T-cell (primary cell): ENCODE measurements around the gene FOXD3. TPM values are rescaled to one million over a fixed set of nuclear protein-coding genes. Genes with fewer than 3 reads are reported as not detected.

Source experiments
- ATAC-seq, 4 experiments: fragments of 200-7000 bp in 3 of 4; fragments of 150-1000 bp in 1 of 4; cut with Tn5 transposase; replicated peaks in 1 of 4; 1 replicate in 3 of 4; 2 replicates in 1 of 4; pipeline ENCODE4 v1.10.0; 2021; ENCODE audit warnings: moderate library complexity in 3 of 4, mild to moderate bottlenecking in 2 of 4, moderate number of reproducible peaks in 1 of 4
- CTCF ChIA-PET, 2 donors: fragments of 300-600 bp; sonication (Branson Sonifier 250); formaldehyde crosslinking; loops; one replicate each; lab custom pipeline; 2022; ENCODE audit warnings: antibody characterized with exemption in 2 of 2; lab: Charles Lee
- POLR2A ChIA-PET, 2 donors: fragments of 300-600 bp; sonication (Branson Sonifier 250); formaldehyde crosslinking; loops; one replicate each; lab custom pipeline; 2022; ENCODE audit warnings: antibody characterized with exemption in 2 of 2; lab: Charles Lee
- DNase-seq, 35 experiments: peaks; one replicate each; pipeline versions ENCODE4 v3.0.0 to v3.0.0-alpha.2; 2013 to 2023
- H3K27ac ChIP-seq: one replicate; pipeline ENCODE4 v1.5.1; 2013; ENCODE audit warnings: low read length
- H3K27me3 ChIP-seq, 2 experiments: replicated peaks in 1 of 2; 1 replicate in 1 of 2; 2 replicates in 1 of 2; pipeline versions ENCODE4 v1.6.1 to v1.7.0; 2013; ENCODE audit warnings: low read length in 1 of 2, mixed read lengths in 1 of 2; ENCODE audit not compliant: control insufficient read depth in 2 of 2, insufficient read depth in 2 of 2; ENCODE audit errors: extremely low read depth in 1 of 2
- H3K36me3 ChIP-seq, 2 donors: 1 replicate in 1 of 2; 2 replicates in 1 of 2; pipeline versions ENCODE4 v1.6.1 to v1.7.0; 2013; ENCODE audit warnings: low read length in 1 of 2; ENCODE audit not compliant: control insufficient read depth in 2 of 2, insufficient read depth in 1 of 2; ENCODE audit errors: extremely low read depth in 1 of 2
- H3K4me1 ChIP-seq, 2 experiments: 1 replicate in 1 of 2; 2 replicates in 1 of 2; pipeline versions ENCODE4 v1.6.1 to v1.7.0; 2013; ENCODE audit warnings: low read length in 2 of 2, mixed read lengths in 1 of 2; ENCODE audit not compliant: insufficient read depth in 2 of 2, control insufficient read depth in 1 of 2; ENCODE audit errors: extremely low read depth in 1 of 2
- H3K4me3 ChIP-seq, 2 donors: 1 replicate in 1 of 2; 2 replicates in 1 of 2; pipeline versions ENCODE4 v1.5.1 to v1.7.0; 2013; ENCODE audit warnings: mild to moderate bottlenecking in 2 of 2, low read length in 1 of 2, moderate library complexity in 1 of 2; ENCODE audit not compliant: control insufficient read depth in 1 of 2; ENCODE audit errors: extremely low read depth in 1 of 2
- H3K9me3 ChIP-seq: 2 replicates; pipeline ENCODE4 v1.7.0; 2013
- H3K27ac Mint-ChIP-seq, 2 donors: one replicate each; pipeline ENCODE4 v1.8.0; 2020 to 2021; ENCODE audit warnings: mild to moderate bottlenecking in 2 of 2, mixed read lengths in 2 of 2
- H3K27me3 Mint-ChIP-seq, 2 donors: one replicate each; pipeline ENCODE4 v1.8.0; 2021 to 2022; ENCODE audit warnings: mixed read lengths in 2 of 2
- H3K36me3 Mint-ChIP-seq: one replicate; pipeline ENCODE4 v1.8.0; 2021; ENCODE audit warnings: mixed read lengths
- H3K4me1 Mint-ChIP-seq, 3 donors: one replicate each; pipeline ENCODE4 v1.8.0; 2020 to 2022; ENCODE audit warnings: mixed read lengths in 3 of 3, mild to moderate bottlenecking in 1 of 3
- H3K4me3 Mint-ChIP-seq, 3 donors: one replicate each; pipeline ENCODE4 v1.8.0; 2020 to 2022; ENCODE audit warnings: mild to moderate bottlenecking in 3 of 3, mixed read lengths in 3 of 3, moderate library complexity in 3 of 3
- H3K9me3 Mint-ChIP-seq, 3 donors: one replicate each; pipeline ENCODE4 v1.8.0; 2020 to 2022; ENCODE audit warnings: mixed read lengths in 3 of 3
- WGBS: methylation state at CpG from one replicate; pipeline ENCODE4 v1.1.5; 2013; ENCODE audit warnings: missing lambda C conversion rate; ENCODE audit not compliant: insufficient coverage; 5-methylcytosine and 5-hydroxymethylcytosine counted together
- total RNA-seq, 35 experiments: library from RNA in 6 of 35; stranded (reverse) in 6 of 35; fragments of 120-200 nt in 1 of 35; gene quantifications; one replicate each; pipeline versions ENCODE4 v1.2.1 to v1.2.4 and lab custom pipeline; 2013 to 2026

Gene FOXD3
- total RNA-seq, 5 donors from 2014 or later (not counting 1 experiment from before 2014, with no cell fraction given) = not detected

DNA sequence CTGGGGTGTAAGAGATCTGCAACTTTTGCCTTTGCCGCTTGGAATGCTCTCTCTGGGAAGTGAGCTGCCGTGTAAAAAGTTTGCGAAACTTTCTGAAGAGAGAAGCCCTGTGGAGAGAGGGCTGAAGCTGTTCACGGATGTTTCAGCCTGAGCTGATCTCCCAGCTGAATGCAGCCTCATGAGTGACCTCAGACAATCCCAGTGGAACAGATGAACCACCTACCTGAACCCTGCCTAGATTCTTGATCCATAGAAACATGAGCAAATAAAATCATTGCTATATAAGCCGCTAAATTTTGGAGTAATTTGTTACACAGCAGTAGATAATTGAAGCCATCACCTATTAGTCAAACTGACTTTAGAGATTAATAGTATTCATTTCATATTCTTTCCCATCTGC, 40.6 kb downstream of the FOXD3 start:
- H3K4me3 Mint-ChIP-seq = no peak overlapping the region
- H3K36me3 Mint-ChIP-seq = no peaks in the 10 kb centered on the region
- POLR2A ChIA-PET = no interaction called here
- H3K27ac Mint-ChIP-seq = no peak overlapping the region
- no peak overlapping the region for H3K27ac ChIP-seq
- H3K9me3 ChIP-seq = no peaks in the 10 kb centered on the region
- H3K4me1 ChIP-seq = peaks cover 0 to 11% of the 10 kb centered on the region in 2 experiments
- CTCF ChIA-PET = interaction anchor here in 1 of 2 donors (0.7 kb wide), 1 partner anchor 19 kb away, joined by 3 read pairs; no protein-coding TSS in a partner anchor
- ATAC-seq (no peak), DNase-seq (no peak)
- no peaks in the 10 kb centered on the region for H3K36me3 ChIP-seq
- H3K9me3 Mint-ChIP-seq = no peaks in the 10 kb centered on the region
- no peak overlapping the region for H3K4me3 ChIP-seq
- H3K4me1 Mint-ChIP-seq = peaks cover 10 to 16% (median 13%) of the 10 kb centered on the region in 3 donors
- no peaks in the 10 kb centered on the region for H3K27me3 ChIP-seq
- peaks cover 11 to 22% of the 10 kb centered on the region in 2 donors for H3K27me3 Mint-ChIP-seq
- WGBS = 90% methylated on average over 2 of the region's 5 CpGs

DNA sequence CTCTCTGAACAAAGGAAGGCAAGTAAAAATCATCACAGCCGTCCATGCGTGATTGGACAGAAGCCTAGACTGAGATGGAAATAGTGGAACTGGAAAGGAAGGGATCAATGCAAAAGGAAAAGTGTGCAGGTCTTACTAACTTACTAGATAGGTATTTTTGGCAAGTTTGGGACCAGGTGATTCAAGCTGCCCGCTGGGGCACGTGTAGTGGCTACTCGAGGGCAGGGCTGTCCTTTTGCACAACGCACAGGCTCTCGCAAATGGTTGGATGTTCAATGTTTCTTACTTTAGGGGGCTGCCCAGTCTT, 44.5 kb downstream of the FOXD3 start:
- H3K4me1 Mint-ChIP-seq = peaks cover 30 to 41% (median 36%) of the 10 kb centered on the region in 3 donors
- WGBS = 96% methylated on average over 7 of the region's 7 CpGs

DNA sequence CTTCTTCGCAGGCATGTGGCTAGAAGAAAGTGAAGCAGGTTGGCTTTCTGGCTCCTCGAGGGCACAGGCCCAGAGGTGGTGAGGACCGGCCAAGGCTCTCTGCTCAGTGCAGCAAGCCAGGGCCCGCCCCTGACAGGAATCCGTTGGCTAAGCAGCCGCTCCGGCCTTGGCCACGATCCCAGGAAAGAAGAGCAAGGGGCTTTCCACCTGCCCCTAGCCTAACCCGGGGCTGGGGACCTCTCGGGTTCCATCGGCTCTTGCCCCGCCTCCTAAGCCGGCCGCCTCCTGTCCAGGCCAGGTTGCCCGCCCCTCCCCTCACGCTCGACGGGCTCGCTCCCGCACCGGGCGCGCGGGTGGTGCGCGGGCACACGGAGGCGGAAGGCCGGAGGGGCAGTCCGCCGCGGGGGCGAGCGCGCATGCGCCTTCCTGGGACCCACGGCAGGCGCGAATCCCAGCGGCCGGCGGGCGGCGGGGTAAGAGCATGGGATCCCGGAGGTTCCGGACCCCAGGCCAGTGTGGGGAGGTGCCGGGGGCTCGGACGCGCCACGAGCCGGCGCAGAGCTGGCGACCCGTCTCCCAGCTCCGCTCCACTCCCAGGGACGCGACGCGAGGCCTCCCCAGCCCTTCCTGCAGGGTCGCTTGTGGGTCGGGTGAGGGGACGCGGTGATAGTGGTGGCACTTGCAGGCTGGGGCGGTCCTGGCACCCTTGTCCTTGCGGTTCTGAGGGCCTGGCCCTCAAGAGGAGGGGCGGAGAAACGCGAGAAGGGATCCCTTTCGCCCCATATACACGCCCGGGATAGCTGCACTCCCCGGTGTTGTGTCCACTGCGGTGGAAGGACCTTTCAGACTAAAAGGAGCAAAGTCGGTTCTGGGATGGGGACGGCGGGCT, 45.1 kb downstream of the FOXD3 start, which contains the start of gene ALG6:
Gene ALG6 (plus strand): TSS at position 413 of the 889 bp plus-strand sequence. CDS start 3,351 bp downstream, outside the sequence.
- H3K27ac ChIP-seq = peak within 1 kb of the TSS; percentile 76
- ATAC-seq (peak; percentile 90 to 94 (median 92)), DNase-seq (peak; percentile 64 to 94 (median 77))
- Mint-ChIP-seq H3K27me3 (peaks cover 2 to 5% of the 10 kb centered on the region in 2 donors), H3K4me1 (peaks cover 32 to 41% (median 38%) of the 10 kb centered on the region in 3 donors), H3K4me3 (peak within 1 kb of the TSS; percentile 90 to 94 (median 93)), H3K36me3 (peaks cover 14% of the 10 kb centered on the region), H3K9me3 (no peaks in the 10 kb centered on the region), H3K27ac (peak within 1 kb of the TSS; percentile 83 to 87)
- H3K27me3 ChIP-seq = no peaks in the 10 kb centered on the region
- H3K36me3 ChIP-seq = peaks cover 0 to 9% of the 10 kb centered on the region in 2 donors
- peak within 1 kb of the TSS; percentile 86 to 92 for H3K4me3 ChIP-seq
- ChIA-PET CTCF (no interaction called here), POLR2A (no interaction called here)
- 1% methylated on average over 67 of the region's 77 CpGs for WGBS
- H3K9me3 ChIP-seq = no peaks in the 10 kb centered on the region
- H3K4me1 ChIP-seq = peaks cover 0 to 19% of the 10 kb centered on the region in 2 experiments

More for the DNA sequence above, 44.5 kb downstream of the FOXD3 start:
- Mint-ChIP-seq H3K4me3 (peak overlapping the region; percentile 80 to 93 (median 90)), H3K27me3 (peaks cover 3 to 7% of the 10 kb centered on the region in 2 donors), H3K27ac (peak overlapping the region; percentile 75 to 87), H3K36me3 (peaks cover 11% of the 10 kb centered on the region), H3K9me3 (no peaks in the 10 kb centered on the region)
- Histone ChIP-seq H3K4me1 (peaks cover 0 to 19% of the 10 kb centered on the region in 2 experiments), H3K4me3 (peak overlapping the region; percentile 86 to 92), H3K27ac (peak overlapping the region; percentile 76), H3K36me3 (peaks cover 0 to 6% of the 10 kb centered on the region in 2 donors), H3K27me3 (no peaks in the 10 kb centered on the region), H3K9me3 (no peaks in the 10 kb centered on the region)
- ChIA-PET CTCF (no interaction called here), POLR2A (no interaction called here)
- ATAC-seq (no peak), DNase-seq (no peak)

DNA sequence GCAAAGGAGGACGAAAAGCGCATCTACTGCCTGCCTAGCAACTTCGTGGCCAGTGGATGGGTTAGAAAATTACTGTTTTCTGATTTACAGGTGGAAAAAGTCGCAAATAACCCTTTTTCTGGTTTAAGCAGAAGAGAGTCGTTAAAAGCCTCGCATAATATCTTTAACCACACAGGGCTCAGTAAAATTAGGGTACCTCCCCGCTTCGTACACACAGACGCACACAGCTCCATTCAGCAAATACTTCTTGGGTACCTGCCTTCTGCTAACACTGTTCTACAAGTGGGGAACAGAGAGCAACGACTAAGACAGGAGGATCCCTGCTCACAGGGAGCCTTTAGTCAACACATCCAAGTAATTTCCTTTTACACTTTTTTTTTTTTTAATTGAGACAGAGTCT, 45.8 kb downstream of the FOXD3 start:
- DNase-seq (peak in 2 of 35 experiments; percentile 13 to 34), ATAC-seq (peak in 1 of 4 experiments; percentile 14)
- Histone ChIP-seq H3K27ac (peak overlapping the region; percentile 62), H3K4me1 (peaks cover 0 to 19% of the 10 kb centered on the region in 2 experiments), H3K4me3 (peak overlapping the region; percentile 86 to 92), H3K27me3 (no peaks in the 10 kb centered on the region), H3K9me3 (no peaks in the 10 kb centered on the region), H3K36me3 (peaks cover 0 to 11% of the 10 kb centered on the region in 2 donors)
- Mint-ChIP-seq H3K27me3 (peaks cover 0 to under 1% of the 10 kb centered on the region in 2 donors), H3K9me3 (no peaks in the 10 kb centered on the region), H3K36me3 (peaks cover 17% of the 10 kb centered on the region), H3K27ac (peak overlapping the region; percentile 83 to 85), H3K4me3 (peak overlapping the region; percentile 90 to 94 (median 93)), H3K4me1 (peaks cover 32 to 41% (median 38%) of the 10 kb centered on the region in 3 donors)
- WGBS = 30% methylated on average over 2 of the region's 10 CpGs
- POLR2A ChIA-PET = interaction anchor here in 1 of 2 donors (0.6 kb wide), 1 partner anchor 38 kb away, joined by 3 read pairs; no protein-coding TSS in a partner anchor
- CTCF ChIA-PET = interaction anchor here in 1 of 2 donors (0.7 kb wide), 1 partner anchor 90 kb away, joined by 3 read pairs; no protein-coding TSS in a partner anchor

Other genes with a start within 250 kb of the FOXD3 start
- 10 to 100 TPM; 17.5 to 25.2 (median 22.2) TPM for gene ALG6, start 45.1 kb downstream of the FOXD3 start, total RNA-seq
- gene ITGB3BP, start 200.7 kb downstream of the FOXD3 start, total RNA-seq = 10 to 100 TPM; 16.6 to 27.3 (median 22.5) TPM
- 1 to 10 TPM; 6.5 to 8.1 (median 7.4) TPM for gene EFCAB7, start 201.0 kb downstream of the FOXD3 start, total RNA-seq